Mucosa of stomach (tissue), 1 donor: ENCODE results near the gene PPP1R27.

Experiments
- H3K27me3 ChIP-seq: one replicate; pipeline ENCODE4 v1.7.0; 2013; ENCODE audit warnings: mild to moderate bottlenecking, low read length; ENCODE audit not compliant: control insufficient read depth, insufficient read depth
- H3K36me3 ChIP-seq: one replicate; pipeline ENCODE4 v1.7.0; 2013; ENCODE audit warnings: low read length; ENCODE audit not compliant: control insufficient read depth, insufficient read depth
- H3K4me1 ChIP-seq: one replicate; pipeline ENCODE4 v1.7.0; 2013; ENCODE audit warnings: mild to moderate bottlenecking, low read length; ENCODE audit not compliant: control insufficient read depth, insufficient read depth
- H3K4me3 ChIP-seq: one replicate; pipeline ENCODE4 v1.7.0; 2013; ENCODE audit warnings: low read length
- H3K9ac ChIP-seq: one replicate; pipeline ENCODE4 v1.7.0; 2013; ENCODE audit warnings: mild to moderate bottlenecking, low read length, moderate library complexity
- H3K9me3 ChIP-seq: one replicate; pipeline ENCODE4 v1.7.0; 2013; ENCODE audit warnings: mild to moderate bottlenecking, low read length, moderate library complexity; ENCODE audit not compliant: control insufficient read depth
- donor health status: Pancreatic carcinoma.

The PPP1R27 gene

DNA sequence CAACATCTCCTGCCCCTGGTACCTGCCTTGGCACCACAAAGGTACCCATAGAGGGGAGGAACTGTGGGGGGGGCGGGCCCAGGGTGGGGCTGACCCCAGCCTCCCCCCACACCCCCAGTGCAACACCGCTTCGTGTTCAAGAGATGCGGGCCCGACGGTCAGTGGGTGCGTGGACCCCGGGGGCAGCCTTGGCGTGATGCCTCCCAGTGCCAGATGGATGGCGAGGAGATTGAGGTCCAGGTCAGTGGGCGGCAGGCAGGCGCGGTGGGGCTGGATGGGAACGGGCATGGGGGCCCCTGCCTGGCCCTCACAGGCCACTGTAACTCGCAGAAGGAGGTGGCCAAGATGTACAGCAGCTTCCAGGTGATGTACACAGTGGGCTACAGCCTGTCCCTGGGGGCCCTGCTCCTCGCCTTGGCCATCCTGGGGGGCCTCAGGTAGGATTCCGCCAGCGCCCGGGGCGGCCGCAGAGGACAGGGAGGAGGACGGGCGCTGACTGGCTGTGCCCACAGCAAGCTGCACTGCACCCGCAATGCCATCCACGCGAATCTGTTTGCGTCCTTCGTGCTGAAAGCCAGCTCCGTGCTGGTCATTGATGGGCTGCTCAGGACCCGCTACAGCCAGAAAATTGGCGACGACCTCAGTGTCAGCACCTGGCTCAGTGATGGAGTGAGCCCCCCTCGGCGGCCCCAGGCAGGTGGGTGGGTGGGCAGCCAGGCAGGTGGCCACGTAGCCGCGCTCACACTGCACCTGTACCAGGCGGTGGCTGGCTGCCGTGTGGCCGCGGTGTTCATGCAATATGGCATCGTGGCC lies 23.8 kb downstream of the PPP1R27 start:
- H3K9ac ChIP-seq = no peak overlapping the region
- H3K9me3 ChIP-seq = no peaks in the 10 kb centered on the region
- peaks cover 41% of the 10 kb centered on the region for H3K27me3 ChIP-seq
- peaks cover 14% of the 10 kb centered on the region for H3K4me1 ChIP-seq
- H3K4me3 ChIP-seq = no peak overlapping the region
- no peaks in the 10 kb centered on the region for H3K36me3 ChIP-seq

DNA sequence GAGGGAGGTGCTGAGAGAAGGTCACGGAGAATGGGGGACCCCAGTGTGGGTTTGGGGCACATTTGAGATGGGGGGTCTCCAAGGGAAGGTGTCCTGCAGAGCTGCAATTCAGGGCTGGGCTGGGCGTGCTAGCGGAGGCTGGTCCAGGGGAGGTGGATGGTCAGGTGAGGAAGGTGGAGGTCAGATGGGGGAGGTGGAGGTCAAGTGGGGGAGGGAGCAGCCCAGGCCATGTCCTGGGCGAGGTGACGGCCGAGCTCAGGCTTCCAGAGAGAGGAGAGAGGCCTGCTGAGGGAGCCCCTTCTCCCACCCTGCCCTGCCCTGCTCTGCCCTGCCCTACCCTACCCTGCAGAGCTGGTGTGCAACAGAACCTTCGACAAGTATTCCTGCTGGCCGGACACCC lies 24.4 kb downstream of the PPP1R27 start:
- Histone ChIP-seq H3K4me3 (no peak overlapping the region), H3K9ac (no peak overlapping the region), H3K9me3 (no peaks in the 10 kb centered on the region), H3K27me3 (peaks cover 48% of the 10 kb centered on the region), H3K4me1 (peaks cover 12% of the 10 kb centered on the region), H3K36me3 (no peaks in the 10 kb centered on the region)

DNA sequence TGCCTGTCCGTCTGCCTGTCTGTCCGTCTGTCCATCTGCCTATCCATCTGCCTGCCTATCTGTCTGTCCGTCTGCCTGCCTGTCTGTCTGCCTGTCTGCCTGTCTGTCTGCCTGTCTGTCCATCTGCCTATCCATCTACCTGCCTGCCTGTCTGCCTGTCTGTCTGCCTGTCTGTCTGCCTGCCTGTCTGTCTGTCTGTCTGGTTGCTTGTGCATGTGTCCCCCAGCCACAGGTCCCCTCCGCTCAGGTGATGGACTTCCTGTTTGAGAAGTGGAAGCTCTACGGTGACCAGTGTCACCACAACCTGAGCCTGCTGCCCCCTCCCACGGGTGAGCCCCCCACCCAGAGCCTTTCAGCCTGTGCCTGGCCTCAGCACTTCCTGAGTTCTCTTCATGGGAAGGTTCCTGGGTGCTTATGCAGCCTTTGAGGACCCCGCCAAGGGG lies 25.3 kb downstream of the PPP1R27 start:
- Histone ChIP-seq H3K4me1 (peaks cover 11% of the 10 kb centered on the region), H3K4me3 (no peak overlapping the region), H3K27me3 (peaks cover 57% of the 10 kb centered on the region), H3K9ac (no peak overlapping the region), H3K36me3 (no peaks in the 10 kb centered on the region), H3K9me3 (no peaks in the 10 kb centered on the region)

DNA sequence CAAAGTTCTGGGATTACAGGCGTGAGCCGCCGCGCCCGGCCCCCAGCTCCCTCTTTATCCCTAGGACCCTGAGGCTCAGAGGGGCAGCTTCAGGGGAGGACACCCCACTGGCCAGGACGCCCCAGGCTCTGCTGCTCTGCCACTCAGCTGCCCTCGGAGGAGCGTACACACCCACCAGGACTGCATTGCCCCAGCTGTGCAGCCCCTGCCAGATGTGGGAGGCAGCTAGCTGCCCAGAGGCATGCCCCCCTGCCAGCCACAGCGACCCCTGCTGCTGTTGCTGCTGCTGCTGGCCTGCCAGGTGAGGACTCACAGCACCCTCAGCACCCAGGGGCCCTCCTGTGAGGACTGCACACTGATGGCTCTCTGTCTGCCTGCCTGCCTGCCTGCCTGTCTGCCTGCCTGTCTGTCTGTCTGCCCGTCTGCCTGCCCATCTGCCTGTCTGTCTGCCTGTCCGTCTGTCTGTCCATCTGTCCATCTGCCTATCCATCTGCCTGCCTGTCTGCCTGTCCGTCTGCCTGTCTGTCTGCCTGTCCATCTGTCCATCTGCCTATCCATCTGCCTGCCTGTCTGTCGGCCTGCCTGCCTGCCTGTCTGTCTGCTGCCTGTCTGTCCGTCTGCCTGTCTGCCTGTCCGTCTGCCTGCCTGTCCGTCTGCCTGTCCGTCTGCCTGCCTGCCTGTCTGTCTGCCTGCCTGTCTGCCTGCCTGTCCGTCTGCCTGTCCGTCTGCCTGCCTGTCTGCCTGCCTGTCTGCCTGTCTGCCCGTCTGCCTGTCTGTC lies 25.9 kb downstream of the PPP1R27 start:
- Histone ChIP-seq H3K4me1 (peaks cover 11% of the 10 kb centered on the region), H3K9me3 (no peaks in the 10 kb centered on the region), H3K27me3 (peaks cover 63% of the 10 kb centered on the region), H3K36me3 (no peaks in the 10 kb centered on the region), H3K9ac (no peak overlapping the region), H3K4me3 (no peak overlapping the region)

DNA sequence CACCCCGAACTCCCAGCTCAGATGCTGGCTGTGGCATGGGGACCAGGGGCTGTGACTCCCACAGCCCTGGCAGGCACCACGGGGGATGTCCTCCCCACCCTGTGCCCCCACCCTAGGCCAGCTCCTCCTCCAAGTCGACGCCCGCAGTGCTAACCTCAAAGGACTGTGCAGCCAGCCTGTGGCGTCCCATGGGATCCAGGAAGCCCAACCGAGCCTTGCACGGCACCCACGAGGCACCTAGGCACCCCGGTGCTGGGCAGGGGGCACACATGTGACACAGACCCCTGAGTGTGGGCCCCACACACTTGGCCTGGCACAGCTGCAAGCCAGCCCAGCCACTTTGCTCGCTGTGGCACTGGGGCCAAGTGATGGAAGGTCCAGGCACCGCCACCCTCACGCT lies 27.0 kb downstream of the PPP1R27 start:
- peaks cover 11% of the 10 kb centered on the region for H3K4me1 ChIP-seq
- no peaks in the 10 kb centered on the region for H3K9me3 ChIP-seq
- peaks cover 74% of the 10 kb centered on the region for H3K27me3 ChIP-seq
- H3K9ac ChIP-seq = no peak overlapping the region
- H3K36me3 ChIP-seq = no peaks in the 10 kb centered on the region
- no peak overlapping the region for H3K4me3 ChIP-seq

DNA sequence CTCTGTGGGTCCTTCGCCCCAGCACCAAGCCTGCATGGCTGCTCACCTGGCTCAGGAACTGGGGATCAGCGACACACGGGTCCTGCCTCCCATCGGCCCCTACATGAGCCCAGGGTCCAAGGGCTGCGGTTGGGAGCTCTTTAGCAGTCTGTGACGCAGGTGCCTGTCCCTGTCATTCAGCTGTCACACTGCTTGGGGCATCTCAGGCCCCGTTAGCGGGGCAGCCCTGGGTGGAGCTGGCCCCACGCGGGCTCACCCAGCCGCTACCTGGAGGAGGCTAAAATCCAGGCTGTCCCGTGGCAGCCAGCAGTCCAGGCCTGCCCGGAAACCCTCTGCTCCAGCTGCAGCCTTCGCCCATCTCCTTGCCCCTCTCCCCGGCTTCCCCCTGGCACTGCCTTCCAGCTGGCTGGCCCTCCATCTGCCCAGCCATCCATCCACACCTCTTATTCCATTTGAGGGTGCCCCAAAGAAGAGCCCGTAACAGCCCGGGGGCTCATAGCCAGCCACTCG lies 27.6 kb downstream of the PPP1R27 start:
- Histone ChIP-seq H3K4me3 (no peak overlapping the region), H3K9ac (no peak overlapping the region), H3K9me3 (no peaks in the 10 kb centered on the region), H3K4me1 (peaks cover 11% of the 10 kb centered on the region), H3K27me3 (peaks cover 80% of the 10 kb centered on the region), H3K36me3 (no peaks in the 10 kb centered on the region)

DNA sequence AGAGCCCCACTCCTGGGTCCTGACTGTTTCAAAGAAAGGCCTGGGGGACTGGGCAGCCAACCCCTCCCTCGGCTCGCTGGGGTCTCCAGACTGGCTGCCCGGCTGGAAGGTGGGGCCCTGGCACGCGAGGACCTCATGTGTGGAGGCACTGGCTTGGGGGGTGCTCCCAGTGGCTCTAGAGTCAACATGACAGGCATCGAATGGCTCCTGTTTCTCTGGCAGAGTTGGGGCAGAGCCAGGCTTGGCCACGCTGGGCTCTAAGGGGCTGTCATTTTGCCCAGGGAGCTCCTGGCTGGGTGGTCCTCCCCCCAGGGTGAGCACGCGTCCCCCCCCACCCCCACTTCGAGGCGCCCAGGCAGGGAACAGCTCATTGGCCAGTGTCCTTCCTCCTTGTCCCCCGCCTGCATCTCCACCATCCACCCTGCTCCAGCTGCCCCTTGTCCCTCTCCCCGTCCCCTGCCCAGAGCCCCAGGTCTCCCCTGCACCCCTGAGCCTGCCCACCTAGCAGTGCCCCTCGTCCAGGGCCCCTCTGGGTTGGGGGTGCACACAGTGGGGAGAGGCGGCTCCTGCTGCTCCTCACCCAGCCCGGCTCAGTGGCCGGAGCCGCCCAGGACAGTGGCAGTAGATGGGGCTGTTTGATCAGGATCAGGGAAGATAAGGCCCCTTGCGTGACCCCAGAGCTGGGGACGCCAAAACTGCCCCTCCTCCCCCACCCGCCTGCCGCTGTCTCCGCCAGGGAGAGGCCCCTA lies 28.2 kb downstream of the PPP1R27 start:
- no peaks in the 10 kb centered on the region for H3K36me3 ChIP-seq
- no peaks in the 10 kb centered on the region for H3K9me3 ChIP-seq
- peaks cover 86% of the 10 kb centered on the region for H3K27me3 ChIP-seq
- H3K9ac ChIP-seq = no peak overlapping the region
- H3K4me1 ChIP-seq = peaks cover 11% of the 10 kb centered on the region
- H3K4me3 ChIP-seq = no peak overlapping the region

DNA sequence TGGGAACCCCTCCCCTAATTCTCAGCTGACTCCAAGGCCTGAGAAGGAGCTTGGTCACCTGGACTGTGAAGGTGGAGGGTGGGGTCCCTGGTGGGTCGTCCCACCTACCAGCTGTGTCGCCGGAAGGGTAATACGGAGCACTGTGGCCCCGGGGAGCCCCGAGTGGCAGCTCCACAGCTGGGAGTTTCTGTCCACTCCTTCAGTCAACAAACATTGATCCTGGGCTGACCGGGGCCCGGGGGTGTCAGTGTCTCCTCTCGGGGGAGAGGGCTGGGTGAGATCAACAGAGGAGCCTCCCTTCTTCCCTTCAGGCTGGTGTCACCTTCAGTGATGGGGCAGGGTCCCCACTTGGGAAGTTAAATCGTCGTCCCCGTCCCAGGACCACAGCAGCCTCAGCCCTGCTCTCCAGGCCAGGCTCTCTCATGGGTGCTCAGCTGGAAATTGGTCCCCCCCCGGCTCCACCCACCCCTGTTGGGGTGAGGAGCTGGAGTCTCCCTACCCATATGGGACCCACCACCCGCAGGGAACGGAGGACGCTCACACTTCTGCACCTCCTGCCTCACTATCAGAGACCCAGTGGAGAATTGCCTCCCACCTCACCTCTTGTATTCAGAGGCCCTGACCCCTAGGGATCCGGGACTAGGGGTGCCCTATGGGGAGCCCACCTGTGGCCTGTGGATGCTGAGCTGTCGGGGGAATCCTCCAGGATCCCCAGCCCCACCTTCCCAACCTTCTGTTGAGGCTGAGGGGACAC lies 29.0 kb downstream of the PPP1R27 start:
- Histone ChIP-seq H3K4me3 (no peak overlapping the region), H3K4me1 (peaks cover 11% of the 10 kb centered on the region), H3K9me3 (no peaks in the 10 kb centered on the region), H3K9ac (no peak overlapping the region), H3K27me3 (peaks cover 92% of the 10 kb centered on the region), H3K36me3 (no peaks in the 10 kb centered on the region)

DNA sequence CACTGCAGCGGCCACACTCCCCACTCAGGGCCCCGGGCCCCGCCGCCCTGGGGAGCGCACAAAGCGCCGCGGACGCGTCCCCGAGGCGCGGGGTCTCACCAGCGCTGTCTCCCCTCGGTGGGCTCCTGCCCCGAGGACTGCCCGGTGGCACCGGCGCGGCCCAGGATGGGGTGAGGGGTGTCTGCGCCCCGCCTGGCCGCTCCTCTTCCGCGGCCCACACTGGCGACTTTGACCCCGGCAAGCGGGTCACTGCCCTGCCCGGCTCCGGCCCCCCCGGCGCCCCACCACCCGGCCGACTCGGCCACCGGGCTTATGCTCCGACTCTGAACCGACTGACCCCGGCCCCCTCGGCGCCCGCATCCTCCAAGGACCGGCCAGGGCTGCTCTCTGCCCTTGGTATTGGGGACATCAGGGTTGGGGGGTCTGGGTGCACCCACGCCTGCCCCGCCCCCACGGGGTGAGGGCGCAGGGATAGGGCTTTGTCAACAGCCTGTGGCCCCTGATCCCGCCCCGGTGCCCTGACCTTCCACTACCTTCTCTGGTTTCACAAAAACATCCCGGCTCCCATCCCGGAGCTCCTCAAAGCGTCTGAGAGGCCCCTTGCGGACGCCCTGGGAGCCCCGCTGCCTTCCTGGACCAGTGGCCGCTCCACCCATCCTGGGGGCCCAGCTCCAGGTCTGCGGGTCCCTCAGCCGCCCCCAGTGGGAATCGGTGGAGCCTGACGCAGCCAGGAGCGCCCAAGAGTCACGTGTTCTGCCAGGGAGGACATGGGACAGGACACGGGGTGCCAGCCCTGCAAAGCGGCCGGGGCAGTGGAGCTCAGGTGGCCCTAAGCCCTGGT lies 30.1 kb downstream of the PPP1R27 start:
- H3K4me1 ChIP-seq = peaks cover 11% of the 10 kb centered on the region
- peaks cover 86% of the 10 kb centered on the region for H3K27me3 ChIP-seq
- H3K36me3 ChIP-seq = no peaks in the 10 kb centered on the region
- H3K9ac ChIP-seq = no peak overlapping the region
- no peaks in the 10 kb centered on the region for H3K9me3 ChIP-seq
- no peak overlapping the region for H3K4me3 ChIP-seq

DNA sequence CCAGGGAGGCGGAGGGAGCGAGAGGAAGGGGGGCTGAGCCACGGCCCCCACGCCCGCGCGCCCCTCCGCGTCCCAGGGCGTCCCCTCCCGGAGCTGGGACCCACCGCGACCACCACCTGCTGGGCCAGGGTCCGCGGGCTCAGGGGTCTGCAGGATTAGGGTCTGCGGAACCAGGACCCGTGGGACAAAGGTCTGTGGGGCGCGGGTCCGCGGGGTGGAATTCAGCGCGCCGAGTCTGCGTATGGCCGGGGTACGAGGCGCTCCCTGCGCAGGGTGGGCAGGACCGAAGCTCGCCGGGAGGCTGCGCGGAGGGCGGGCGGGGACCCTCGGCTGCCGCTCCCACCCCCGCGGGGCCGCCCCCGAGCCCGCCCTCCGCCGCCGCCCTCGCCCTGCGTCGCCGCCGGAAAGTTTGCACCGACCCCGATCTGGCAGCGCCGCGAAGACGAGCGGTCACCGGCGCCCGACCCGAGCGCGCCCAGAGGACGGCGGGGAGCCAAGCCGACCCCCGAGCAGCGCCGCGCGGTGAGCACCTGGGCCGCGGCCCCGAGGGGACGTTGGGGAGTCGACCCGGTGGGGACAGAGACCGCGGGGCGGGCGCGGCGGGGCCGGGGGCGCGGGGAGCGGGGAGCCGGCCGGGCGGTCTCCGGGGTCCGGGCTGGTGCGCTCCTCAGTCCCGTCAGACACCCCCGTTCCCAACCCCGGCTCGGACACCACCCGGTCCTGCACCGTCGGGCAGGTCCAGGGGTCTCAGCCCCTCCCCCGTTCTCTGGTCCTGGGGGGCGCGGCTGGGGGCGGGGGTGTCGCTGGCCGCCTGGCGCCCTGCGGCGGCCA lies 30.9 kb downstream of the PPP1R27 start, which contains the start of gene GCGR:
Gene GCGR, plus strand, starts transcription at position 423 of the 831 bp plus-strand sequence. CDS start 4,869 bp downstream, outside the sequence.
- Histone ChIP-seq H3K9ac (no peak within 1 kb of the TSS), H3K4me1 (peaks cover 11% of the 10 kb centered on the region), H3K36me3 (no peaks in the 10 kb centered on the region), H3K9me3 (no peaks in the 10 kb centered on the region), H3K27me3 (peaks cover 78% of the 10 kb centered on the region), H3K4me3 (no peak within 1 kb of the TSS)
